DLD1 (cell line): ENCODE data around the gene FUT2.
"Not testable (repeated sequence)": the region's sequence is repeated elsewhere in the genome, so short reads cannot be mapped to it uniquely, and the experiment has no call there.

Experiments
- in situ Hi-C: cut with HindIII; loops from 2 replicates; pipeline ENCODE4 v1.10.0; 2017; ENCODE audit warnings: low sequenced_read_pairs

Gene FUT2

GRCh38 chr19:48698046-48698445, 2.3 kb downstream of the FUT2 start:
- in situ Hi-C loops: no loop called here

GRCh38 chr19:48702701-48703100, 6.9 kb downstream of the FUT2 start:
- in situ Hi-C loops: no loop called here

GRCh38 chr19:48703316-48703715, 7.5 kb downstream of the FUT2 start:
- in situ Hi-C loops: no loop called here

- in situ Hi-C loops: no loop called here
Measured at GRCh38 chr19:48705431-48705830, 9.7 kb downstream of the FUT2 start.

GRCh38 chr19:48708471-48708870, 12.7 kb downstream of the FUT2 start:
- in situ Hi-C loops: no loop called here

- in situ Hi-C loops: no loop called here
Measured at GRCh38 chr19:48711106-48711662, 15.4 kb downstream of the FUT2 start.

GRCh38 chr19:48713041-48713863, 17.5 kb downstream of the FUT2 start:
- in situ Hi-C loops: no loop called here

- in situ Hi-C loops: no loop called here
Measured at GRCh38 chr19:48713864-48714755, 18.3 kb downstream of the FUT2 start.

GRCh38 chr19:48714759-48715675, 19.2 kb downstream of the FUT2 start:
- in situ Hi-C loops: no loop called here

GRCh38 chr19:48715681-48716171, 20.0 kb downstream of the FUT2 start:
- in situ Hi-C loops: no loop called here

GRCh38 chr19:48716562-48717291, 21.0 kb downstream of the FUT2 start:
- in situ Hi-C loops: no loop called here

GRCh38 chr19:48718106-48718505, 22.3 kb downstream of the FUT2 start:
- in situ Hi-C loops: not testable (repeated sequence)

GRCh38 chr19:48718711-48719231, 23.0 kb downstream of the FUT2 start:
- in situ Hi-C loops: no loop called here

- in situ Hi-C loops: no loop called here
Measured at GRCh38 chr19:48719263-48720171, 23.7 kb downstream of the FUT2 start, which contains the start of gene MAMSTR. Gene MAMSTR (minus strand): TSS chr19:48719725. CDS start chr19:48719031, 694 bp downstream.

- in situ Hi-C loops: no loop called here
Measured at GRCh38 chr19:48720251-48720612, 24.5 kb downstream of the FUT2 start.

- in situ Hi-C loops: no loop called here
Measured at GRCh38 chr19:48720613-48721296, 25.0 kb downstream of the FUT2 start.

GRCh38 chr19:48722196-48722708, 26.5 kb downstream of the FUT2 start:
- in situ Hi-C loops: no loop called here
